Measurements from ENCODE around the gene KLHL3. TPM values are rescaled to one million over a fixed set of nuclear protein-coding genes. Genes with fewer than 3 reads are reported as not detected.

The KLHL3 gene
- total RNA-seq, 2 experiments from 2014 or later, result 9.2 to 12.2 TPM

DNA sequence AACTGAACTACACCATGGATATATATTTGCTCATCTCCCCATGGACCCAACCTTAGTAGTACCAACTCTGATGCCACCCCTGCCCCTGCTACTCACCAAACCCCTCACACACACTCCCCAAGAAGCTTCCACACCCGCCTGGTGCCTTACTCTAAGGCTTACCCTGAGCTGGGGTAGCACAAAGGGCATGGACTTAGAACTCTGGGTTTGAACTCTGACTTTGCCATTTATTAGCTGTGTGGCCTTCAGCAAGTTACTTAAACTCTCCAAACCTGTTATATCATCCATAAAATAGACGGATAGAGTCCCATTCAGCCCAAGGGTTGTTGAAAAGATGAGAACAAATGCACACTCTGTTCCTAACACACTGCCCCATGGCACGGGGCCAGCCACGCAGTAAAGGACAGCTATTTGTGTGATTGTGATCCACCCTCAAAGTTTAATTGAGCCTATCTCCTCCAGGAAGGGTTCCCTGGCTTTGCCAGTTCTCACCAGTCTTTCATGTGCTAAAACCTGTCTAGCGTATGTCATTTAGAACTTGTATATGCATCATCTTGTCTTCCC lies 111.0 kb downstream of the KLHL3 start:
- Mint-ChIP-seq H3K4me3 (no peak overlapping the region), H3K4me1 (ENCODE audit: low read depth) (no peaks in the 10 kb centered on the region), H3K27ac (no peak overlapping the region), H3K9me3 (no peaks in the 10 kb centered on the region), H3K27me3 (no peaks in the 10 kb centered on the region), H3K36me3 (ENCODE audit: low read depth) (peaks cover 1% of the 10 kb centered on the region)
- DNase-seq (no peak), ATAC-seq (no peak)
- CTCF ChIA-PET, result interaction anchor here (0.8 kb wide), 1 partner anchor 36 kb away, joined by 5 read pairs; no protein-coding TSS in a partner anchor
- TF ChIP-seq, protein P1, sequence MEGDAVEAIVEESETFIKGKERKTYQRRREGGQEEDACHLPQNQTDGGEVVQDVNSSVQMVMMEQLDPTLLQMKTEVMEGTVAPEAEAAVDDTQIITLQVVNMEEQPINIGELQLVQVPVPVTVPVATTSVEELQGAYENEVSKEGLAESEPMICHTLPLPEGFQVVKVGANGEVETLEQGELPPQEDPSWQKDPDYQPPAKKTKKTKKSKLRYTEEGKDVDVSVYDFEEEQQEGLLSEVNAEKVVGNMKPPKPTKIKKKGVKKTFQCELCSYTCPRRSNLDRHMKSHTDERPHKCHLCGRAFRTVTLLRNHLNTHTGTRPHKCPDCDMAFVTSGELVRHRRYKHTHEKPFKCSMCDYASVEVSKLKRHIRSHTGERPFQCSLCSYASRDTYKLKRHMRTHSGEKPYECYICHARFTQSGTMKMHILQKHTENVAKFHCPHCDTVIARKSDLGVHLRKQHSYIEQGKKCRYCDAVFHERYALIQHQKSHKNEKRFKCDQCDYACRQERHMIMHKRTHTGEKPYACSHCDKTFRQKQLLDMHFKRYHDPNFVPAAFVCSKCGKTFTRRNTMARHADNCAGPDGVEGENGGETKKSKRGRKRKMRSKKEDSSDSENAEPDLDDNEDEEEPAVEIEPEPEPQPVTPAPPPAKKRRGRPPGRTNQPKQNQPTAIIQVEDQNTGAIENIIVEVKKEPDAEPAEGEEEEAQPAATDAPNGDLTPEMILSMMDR (IDR thresholded peaks at IDR 0.05), result no peak
- POLR2A ChIA-PET, result interaction anchor here (0.9 kb wide), 1 partner anchor 113 kb away, joined by 3 read pairs; no protein-coding TSS in a partner anchor
- intact Hi-C loops (cut with micrococcal nuclease), result no loop called here

DNA sequence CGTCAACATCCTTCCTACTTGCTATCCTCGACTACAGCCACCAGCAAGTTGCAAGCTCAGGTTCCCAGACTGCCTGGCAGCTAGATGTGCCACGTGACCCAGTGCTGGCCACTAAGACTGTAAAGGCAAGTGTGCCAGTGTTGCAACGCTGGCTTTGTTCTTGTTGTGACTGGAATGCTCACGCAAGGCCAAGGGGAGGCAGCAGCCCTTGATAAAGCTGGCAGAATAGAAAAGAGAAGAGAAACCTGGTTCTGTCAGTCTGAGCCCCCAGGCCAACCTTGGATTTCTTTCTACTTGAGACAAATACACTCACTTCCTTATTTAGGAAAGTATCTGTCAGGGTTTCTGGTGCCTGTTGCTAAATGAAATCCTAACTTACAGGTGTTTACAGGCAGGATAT lies 113.0 kb downstream of the KLHL3 start:
- no peak for ATAC-seq
- ChIA-PET CTCF (interaction anchor here (1.2 to 2.0 kb wide), 2 partner anchors 46 to 120 kb away, joined by 4 to 8 read pairs; no protein-coding TSS in a partner anchor), POLR2A (no interaction called here)
- H3K4me1 Mint-ChIP-seq (ENCODE audit: low read depth), result no peaks in the 10 kb centered on the region
- intact Hi-C loops (cut with micrococcal nuclease), result no loop called here
- DNase-seq, result no peak
- no peaks in the 10 kb centered on the region for H3K27me3 Mint-ChIP-seq
- no peak overlapping the region for H3K4me3 Mint-ChIP-seq
- peaks cover 1% of the 10 kb centered on the region for H3K36me3 Mint-ChIP-seq (ENCODE audit: low read depth)
- H3K9me3 Mint-ChIP-seq, result no peaks in the 10 kb centered on the region
- no peak overlapping the region for H3K27ac Mint-ChIP-seq
- TF ChIP-seq, protein P1 (IDR thresholded peaks at IDR 0.05), result no peak

DNA sequence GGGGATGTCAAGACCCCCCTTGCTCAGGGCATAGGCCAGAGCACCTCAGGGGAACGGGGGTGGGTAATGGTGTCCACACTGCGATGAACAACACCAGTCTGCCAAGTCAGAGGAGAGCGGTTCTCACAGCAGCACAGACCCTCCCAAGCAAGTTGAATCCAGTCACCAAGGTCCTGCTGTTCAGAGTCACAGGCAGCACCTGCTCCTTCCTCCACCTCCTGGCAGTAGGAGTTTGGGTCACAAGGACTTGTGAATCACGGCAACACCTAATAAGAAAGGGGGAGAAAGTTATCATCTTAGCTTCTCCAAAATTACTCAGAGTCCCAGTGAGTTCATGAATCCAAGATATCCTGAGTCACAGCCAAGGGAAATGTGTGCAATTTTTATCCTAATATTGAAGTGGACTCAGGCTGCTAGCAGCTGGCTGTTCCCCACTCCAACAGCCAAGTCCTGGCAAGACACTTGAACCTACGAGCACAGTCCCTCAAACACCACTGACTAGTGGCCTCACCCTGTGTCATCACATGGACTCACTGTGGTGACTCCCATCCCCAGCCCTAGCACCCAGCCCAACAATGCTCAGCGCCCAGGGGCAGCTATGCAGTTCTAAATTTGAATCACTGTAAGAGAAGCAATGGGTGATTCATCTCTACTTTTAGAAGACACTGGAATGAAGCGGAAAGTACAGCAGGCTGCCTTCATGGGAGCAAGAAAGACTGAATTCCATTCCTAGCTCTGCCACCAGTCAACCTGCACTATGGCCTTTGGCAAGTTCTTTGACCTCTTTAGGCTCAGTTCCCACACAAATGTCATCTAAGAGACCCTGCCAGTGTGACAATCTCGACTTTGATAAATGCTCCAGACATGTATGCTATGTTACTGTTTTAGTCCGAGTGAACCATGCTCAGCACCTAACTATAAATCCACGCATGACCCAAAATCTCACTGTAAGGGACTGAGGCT lies 113.7 kb downstream of the KLHL3 start:
- intact Hi-C loops (cut with micrococcal nuclease), result no loop called here
- Mint-ChIP-seq H3K36me3 (ENCODE audit: low read depth) (peaks cover 1% of the 10 kb centered on the region), H3K27me3 (no peaks in the 10 kb centered on the region), H3K9me3 (no peaks in the 10 kb centered on the region), H3K27ac (no peak overlapping the region), H3K4me1 (ENCODE audit: low read depth) (no peaks in the 10 kb centered on the region), H3K4me3 (no peak overlapping the region)
- CTCF ChIA-PET, result interaction anchor here (2.0 kb wide), 1 partner anchor 120 kb away, joined by 8 read pairs; no protein-coding TSS in a partner anchor
- ATAC-seq (no peak), DNase-seq (no peak)
- POLR2A ChIA-PET, result no interaction called here
- TF ChIP-seq, protein P1 (IDR thresholded peaks at IDR 0.05), result no peak

DNA sequence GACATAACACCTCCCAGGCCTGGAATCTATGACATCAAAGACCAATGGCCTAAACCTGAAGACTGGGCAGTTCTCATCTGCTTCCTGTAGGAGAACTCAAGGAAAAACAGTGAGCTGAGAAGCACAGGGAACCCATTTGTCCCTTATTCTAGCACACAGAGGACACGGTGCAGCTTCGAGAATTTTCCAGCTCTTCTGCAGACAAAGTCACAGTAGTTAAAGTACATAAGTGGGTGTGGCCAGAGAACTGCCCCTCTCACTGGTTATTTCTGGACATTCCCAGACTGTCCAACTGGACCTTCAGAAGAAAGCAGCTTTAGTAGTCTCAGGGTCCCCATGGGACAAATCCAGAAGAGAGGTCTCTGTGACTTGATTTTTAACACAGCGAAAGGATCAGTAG lies 114.6 kb downstream of the KLHL3 start:
- H3K36me3 Mint-ChIP-seq (ENCODE audit: low read depth), result peaks cover 1% of the 10 kb centered on the region
- POLR2A ChIA-PET, result no interaction called here
- TF ChIP-seq, protein P1 (IDR thresholded peaks at IDR 0.05), result no peak
- no peak overlapping the region for H3K27ac Mint-ChIP-seq
- H3K4me3 Mint-ChIP-seq, result no peak overlapping the region
- H3K9me3 Mint-ChIP-seq, result no peaks in the 10 kb centered on the region
- CTCF ChIA-PET, result interaction anchor here (0.9 kb wide), 1 partner anchor 8 kb away, joined by 3 read pairs; no protein-coding TSS in a partner anchor
- intact Hi-C loops (cut with micrococcal nuclease), result no loop called here
- DNase-seq (no peak), ATAC-seq (no peak)
- no peaks in the 10 kb centered on the region for H3K27me3 Mint-ChIP-seq
- no peaks in the 10 kb centered on the region for H3K4me1 Mint-ChIP-seq (ENCODE audit: low read depth)

All from activated CD8-positive, alpha-beta T cell treated with anti-CD3 and anti-CD28 coated beads for 36 hours (primary cell).